ENCODE results near the gene BZW1. TPM values are rescaled to one million over a fixed set of nuclear protein-coding genes. Genes with fewer than 3 reads are reported as not detected.

BZW1 gene
- total RNA-seq, 6 donors from 2014 or later, result 80.7 to 327 (median 160) TPM

DNA sequence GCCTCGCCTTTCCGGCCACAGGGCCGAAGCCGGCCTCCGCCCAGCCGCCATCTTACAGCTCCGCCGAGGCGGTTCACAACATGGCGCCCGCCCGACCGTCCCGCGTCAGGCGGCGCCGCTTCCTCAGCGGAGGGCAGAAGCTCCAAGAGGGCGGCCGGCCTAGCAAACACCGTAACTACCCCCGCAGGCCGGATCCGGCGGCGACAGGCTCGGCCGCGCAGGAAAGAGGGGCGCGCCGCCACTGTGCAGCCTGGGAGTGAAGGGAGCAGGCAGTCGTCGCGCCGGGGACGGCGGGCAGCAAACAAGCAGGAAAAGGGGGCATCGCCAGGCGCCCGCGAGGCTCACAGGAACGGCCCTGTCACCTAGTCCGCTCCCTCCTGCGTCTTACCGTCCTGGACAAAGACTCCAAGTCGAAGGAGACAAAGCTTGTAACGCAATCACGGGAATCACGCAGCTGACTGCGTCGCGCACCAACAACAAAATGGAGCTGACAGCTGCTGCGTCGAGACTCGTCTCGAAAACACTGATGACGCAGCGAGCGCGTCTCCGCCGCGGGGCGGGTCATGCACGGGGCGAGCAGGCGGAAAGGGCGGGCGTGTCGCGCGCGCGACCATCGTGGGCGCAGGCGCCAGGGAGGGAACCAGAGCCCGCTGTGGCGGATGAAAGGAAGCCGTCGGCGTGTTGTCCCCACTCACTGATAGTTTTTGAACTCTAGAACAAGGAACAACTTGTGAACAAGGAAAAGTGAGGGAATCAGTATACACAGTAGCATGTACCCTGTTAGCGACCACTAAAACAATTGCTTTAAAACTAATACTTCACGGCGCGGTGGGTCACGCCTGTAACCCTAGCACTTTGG lies 52.7 kb downstream of the BZW1 start, which contains the start of gene CLK1:
TSS of gene CLK1 (minus strand) at position 483 of the 859 bp plus-strand sequence. CDS start 2,796 bp downstream, outside the sequence.
- H3K4me1 ChIP-seq, result peaks cover 34 to 51% (median 40%) of the 10 kb centered on the region in 4 donors
- no peaks in the 10 kb centered on the region for H3K27me3 ChIP-seq
- DNase-seq (peak; percentile 97 to 100), ATAC-seq (ENCODE audit: low FRiP score in 2 of 2) (peak; percentile 95 to 97)
- peak within 1 kb of the TSS; percentile 99 to 100 (median 100) for H3K27ac ChIP-seq
- peaks cover 1 to 26% (median 6%) of the 10 kb centered on the region in 4 donors for H3K36me3 ChIP-seq
- H3K9me3 ChIP-seq, result no peaks in the 10 kb centered on the region
- TF ChIP-seq EP300 (IDR thresholded peaks at IDR 0.05) (peak in 1 of 4 donors; percentile 96), POLR2A (IDR thresholded peaks at IDR 0.05) (peak; percentile 91 to 100 (median 100)), POLR2AphosphoS5 (IDR thresholded peaks at IDR 0.05) (peak; percentile 100)
- TF ChIP-seq, protein P1, sequence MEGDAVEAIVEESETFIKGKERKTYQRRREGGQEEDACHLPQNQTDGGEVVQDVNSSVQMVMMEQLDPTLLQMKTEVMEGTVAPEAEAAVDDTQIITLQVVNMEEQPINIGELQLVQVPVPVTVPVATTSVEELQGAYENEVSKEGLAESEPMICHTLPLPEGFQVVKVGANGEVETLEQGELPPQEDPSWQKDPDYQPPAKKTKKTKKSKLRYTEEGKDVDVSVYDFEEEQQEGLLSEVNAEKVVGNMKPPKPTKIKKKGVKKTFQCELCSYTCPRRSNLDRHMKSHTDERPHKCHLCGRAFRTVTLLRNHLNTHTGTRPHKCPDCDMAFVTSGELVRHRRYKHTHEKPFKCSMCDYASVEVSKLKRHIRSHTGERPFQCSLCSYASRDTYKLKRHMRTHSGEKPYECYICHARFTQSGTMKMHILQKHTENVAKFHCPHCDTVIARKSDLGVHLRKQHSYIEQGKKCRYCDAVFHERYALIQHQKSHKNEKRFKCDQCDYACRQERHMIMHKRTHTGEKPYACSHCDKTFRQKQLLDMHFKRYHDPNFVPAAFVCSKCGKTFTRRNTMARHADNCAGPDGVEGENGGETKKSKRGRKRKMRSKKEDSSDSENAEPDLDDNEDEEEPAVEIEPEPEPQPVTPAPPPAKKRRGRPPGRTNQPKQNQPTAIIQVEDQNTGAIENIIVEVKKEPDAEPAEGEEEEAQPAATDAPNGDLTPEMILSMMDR (IDR thresholded peaks at IDR 0.05), result peak in 3 of 6 experiments; percentile 4 to 21 (median 15)
- H3K4me3 ChIP-seq, result peak within 1 kb of the TSS; percentile 50 to 80 (median 72)
- 1 to 2% methylated on average over 28 to 58 of the region's 89 CpGs for WGBS, 2 donors

DNA sequence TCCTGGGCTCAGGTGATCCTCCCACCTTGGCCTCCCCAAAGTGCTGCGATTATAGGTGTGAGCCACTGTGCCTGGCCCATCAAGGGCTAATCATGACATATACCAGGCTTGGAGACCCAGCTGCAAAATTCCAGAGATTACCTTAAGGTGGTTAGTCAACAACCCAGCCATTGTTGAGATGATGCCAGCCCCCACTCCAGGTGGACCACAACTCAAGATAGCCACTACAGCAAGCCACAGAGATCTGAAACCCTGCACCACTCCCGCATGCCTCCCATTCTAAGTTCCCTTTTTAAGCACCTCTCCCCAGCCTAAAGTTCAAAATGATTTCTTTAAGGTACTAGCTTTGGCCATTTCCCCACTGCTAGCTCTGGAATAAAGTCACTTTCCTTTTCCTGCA lies 57.3 kb downstream of the BZW1 start:
- peaks cover 0 to 29% (median 4%) of the 10 kb centered on the region in 4 donors for H3K36me3 ChIP-seq
- ATAC-seq (ENCODE audit: low FRiP score in 2 of 2), result no peak
- H3K4me3 ChIP-seq, result no peak overlapping the region
- no peak overlapping the region for H3K27ac ChIP-seq
- DNase-seq, result no peak
- H3K27me3 ChIP-seq, result no peaks in the 10 kb centered on the region
- 72 to 81% methylated on average over 2 of the region's 2 CpGs for WGBS, 2 donors
- TF ChIP-seq POLR2A (IDR thresholded peaks at IDR 0.05), result no peak
- TF ChIP-seq, protein P1 (IDR thresholded peaks at IDR 0.05), result no peak
- no peak for TF ChIP-seq EP300 (IDR thresholded peaks at IDR 0.05)
- no peak for TF ChIP-seq POLR2AphosphoS5 (IDR thresholded peaks at IDR 0.05)
- H3K9me3 ChIP-seq, result no peaks in the 10 kb centered on the region
- peaks cover 12 to 30% (median 20%) of the 10 kb centered on the region in 4 donors for H3K4me1 ChIP-seq

DNA sequence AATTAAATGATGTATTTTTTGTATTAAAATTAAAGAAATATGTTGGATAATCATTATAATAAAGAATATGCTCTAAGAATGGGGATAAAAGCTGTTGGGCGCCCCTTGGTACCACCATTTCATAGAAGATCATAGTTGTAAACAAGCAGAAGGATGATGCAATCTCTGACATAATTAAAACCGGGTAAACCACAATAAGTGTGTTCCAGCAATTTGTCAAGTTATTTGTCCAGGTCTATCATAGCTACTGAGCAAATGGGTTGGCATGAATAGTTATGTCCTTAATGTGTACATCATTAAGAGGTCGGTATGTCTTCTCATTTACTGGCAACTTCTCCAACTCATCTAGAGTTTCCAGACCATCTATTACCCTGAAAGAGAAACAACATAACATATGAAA lies 59.4 kb downstream of the BZW1 start:
- H3K9me3 ChIP-seq, result no peaks in the 10 kb centered on the region
- peaks cover 5 to 50% (median 18%) of the 10 kb centered on the region in 4 donors for H3K36me3 ChIP-seq
- H3K4me1 ChIP-seq, result peaks cover 3 to 16% (median 11%) of the 10 kb centered on the region in 4 donors
- no peak for TF ChIP-seq POLR2A (IDR thresholded peaks at IDR 0.05)
- TF ChIP-seq EP300 (IDR thresholded peaks at IDR 0.05), result no peak
- no peak for TF ChIP-seq POLR2AphosphoS5 (IDR thresholded peaks at IDR 0.05)
- ATAC-seq (ENCODE audit: low FRiP score in 2 of 2) (no peak), DNase-seq (no peak)
- 68 to 71% methylated on average over 3 of the region's 3 CpGs for WGBS, 2 donors
- no peak overlapping the region for H3K4me3 ChIP-seq
- H3K27me3 ChIP-seq, result no peaks in the 10 kb centered on the region
- H3K27ac ChIP-seq, result no peak overlapping the region

DNA sequence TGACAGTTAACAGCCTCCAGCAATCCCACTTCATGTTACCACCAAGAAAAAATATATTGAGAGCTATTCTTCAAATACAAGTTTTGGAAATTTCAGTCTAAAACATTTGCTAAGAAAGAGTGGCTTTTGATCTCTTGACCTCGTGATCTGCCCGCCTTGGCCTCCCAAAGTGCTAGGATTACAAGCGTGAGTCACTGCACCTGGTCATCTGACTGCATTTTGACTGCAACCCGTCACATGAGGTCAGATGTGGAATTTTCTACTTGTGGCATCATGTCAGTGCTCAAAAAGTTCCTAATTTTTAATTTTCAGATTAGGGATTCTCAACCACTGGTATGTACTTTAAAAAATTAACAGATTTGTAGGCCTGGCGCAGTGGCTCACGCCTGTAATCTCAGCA lies 61.9 kb downstream of the BZW1 start:
- Histone ChIP-seq H3K27me3 (no peaks in the 10 kb centered on the region), H3K36me3 (peaks cover 7 to 68% (median 26%) of the 10 kb centered on the region in 4 donors), H3K9me3 (no peaks in the 10 kb centered on the region), H3K4me1 (peaks cover 0 to 6% (median 0%) of the 10 kb centered on the region in 4 donors), H3K4me3 (no peak overlapping the region), H3K27ac (no peak overlapping the region)
- ATAC-seq (ENCODE audit: low FRiP score in 2 of 2) (no peak), DNase-seq (no peak)
- TF ChIP-seq EP300 (IDR thresholded peaks at IDR 0.05), result no peak
- TF ChIP-seq POLR2A (IDR thresholded peaks at IDR 0.05), result no peak
- no peak for TF ChIP-seq POLR2AphosphoS5 (IDR thresholded peaks at IDR 0.05)
- TF ChIP-seq, protein P1 (IDR thresholded peaks at IDR 0.05), result no peak
- WGBS, 2 donors, result 92 to 94% methylated on average over 6 of the region's 6 CpGs

Small RNAs within 50 kb of the gene (small RNA-seq; reads per million reads assigned to genes)
- 0 reads per million in 4 donors for gene RF00019
- gene RNA5SP115, result 0 to 0.14 (median 0.03) reads per million in 4 donors
- 0 reads per million in 4 donors for gene RNU1-133P
- gene RNU6-31P, result 0 to 0.20 (median 0) reads per million in 4 donors

Other genes starting within 250 kb of the BZW1 start
- 10 to 100 TPM in 5 of 6 donors, 1 to 10 TPM in 1; 8.7 to 49.0 (median 27.5) TPM for gene AOX1, start 225.9 kb upstream of the BZW1 start, total RNA-seq
- gene CLK1, start 52.7 kb downstream of the BZW1 start, total RNA-seq, result 100 to 1,000 TPM in 2 of 6 donors, 10 to 100 TPM in 4; 89.2 to 383 (median 95.9) TPM
- gene PPIL3, start 77.2 kb downstream of the BZW1 start, total RNA-seq, result 10 to 100 TPM; 15.7 to 28.8 (median 19.5) TPM
- gene NIF3L1, start 77.5 kb downstream of the BZW1 start, total RNA-seq, result 10 to 100 TPM; 14.7 to 22.2 (median 19.4) TPM
- gene ORC2, start 151.8 kb downstream of the BZW1 start, total RNA-seq, result 10 to 100 TPM; 14.1 to 31.4 (median 23.8) TPM